HEK293T (cell line): ENCODE results near the gene TXNRD1.
A peak's percentile ranks its signal among the peaks of the same experiment; 100 is the strongest.

Experiments
- CTCF ChIA-PET: fragments of 350-600 bp; formaldehyde crosslinking; extraction: SDS; loops from one replicate; lab custom pipeline; 2021; ENCODE audit warnings: antibody characterized with exemption, inconsistent platforms; lab: Yijun Ruan, JAX
- POLR2A ChIA-PET: fragments of 350-600 bp; formaldehyde crosslinking; extraction: SDS; loops from one replicate; lab custom pipeline; 2020; ENCODE audit warnings: antibody characterized with exemption, inconsistent platforms; lab: Yijun Ruan, JAX
- DNase-seq: peaks from one replicate; pipeline ENCODE4 v3.0.0; 2012; ENCODE audit warnings: mixed read lengths; ENCODE audit errors: extremely low spot score
- ARNT ChIP-seq: fragments of 450-650 bp; IDR thresholded peaks from 2 replicates; pipeline ENCODE4 v1.6.1; 2017; ENCODE audit warnings: mild to moderate bottlenecking
- BHLHE40 ChIP-seq: fragments of 450-650 bp; IDR thresholded peaks from 2 replicates; pipeline ENCODE4 v1.6.1; 2016; ENCODE audit warnings: mild to moderate bottlenecking, moderate library complexity, borderline replicate concordance
- CTBP1 ChIP-seq: fragments of 450-650 bp; IDR thresholded peaks from 2 replicates; pipeline ENCODE4 v1.6.1; 2016; ENCODE audit warnings: borderline replicate concordance
- ELF4 ChIP-seq: fragments of 450-650 bp; IDR thresholded peaks from 2 replicates; pipeline ENCODE4 v1.6.1; 2017; ENCODE audit warnings: antibody characterized with exemption
- FOXA1 ChIP-seq: fragments of 450-650 bp; IDR thresholded peaks from 2 replicates; pipeline ENCODE4 v1.6.1; 2016; ENCODE audit warnings: mild to moderate bottlenecking
- FOXK2 ChIP-seq: fragments of 450-650 bp; IDR thresholded peaks from 2 replicates; pipeline ENCODE4 v1.6.1; 2016; ENCODE audit warnings: mild to moderate bottlenecking
- FOXM1 ChIP-seq: fragments of 450-650 bp; IDR thresholded peaks from 2 replicates; pipeline ENCODE4 v1.6.1; 2017; ENCODE audit warnings: mild to moderate bottlenecking, borderline replicate concordance
- HDGF ChIP-seq: fragments of 450-650 bp; IDR thresholded peaks from 2 replicates; pipeline ENCODE4 v1.6.1; 2017; ENCODE audit warnings: antibody characterized with exemption, borderline replicate concordance
- L3MBTL2 ChIP-seq: fragments of 450-650 bp; conservative IDR thresholded peaks from 2 replicates; pipeline ENCODE4 v1.6.1; 2016; ENCODE audit warnings: mild to moderate bottlenecking
- LEF1 ChIP-seq: fragments of 450-650 bp; IDR thresholded peaks from 2 replicates; pipeline ENCODE4 v1.6.1; 2017; ENCODE audit warnings: mild to moderate bottlenecking, borderline replicate concordance
- NFRKB ChIP-seq: fragments of 450-650 bp; IDR thresholded peaks from 2 replicates; pipeline ENCODE4 v1.6.1; 2016; ENCODE audit warnings: mild to moderate bottlenecking, moderate library complexity
- PKNOX1 ChIP-seq: fragments of 450-650 bp; IDR thresholded peaks from 2 replicates; pipeline ENCODE4 v1.6.1; 2016
- SP1 ChIP-seq: fragments of 450-650 bp; IDR thresholded peaks from 2 replicates; pipeline ENCODE4 v1.6.1; 2017
- SUZ12 ChIP-seq: fragments of 450-650 bp; IDR thresholded peaks from 2 replicates; pipeline ENCODE4 v1.6.1; 2016; ENCODE audit warnings: mild to moderate bottlenecking
- TARDBP ChIP-seq: fragments of 450-650 bp; IDR thresholded peaks from 2 replicates; pipeline ENCODE4 v1.6.1; 2016
- ZNF384 ChIP-seq: fragments of 450-650 bp; IDR thresholded peaks from 2 replicates; pipeline ENCODE4 v1.6.1; 2016

Gene TXNRD1

GRCh38 chr12:104187446-104188155 is 28.0 kb upstream of the TXNRD1 start:
- CTCF ChIA-PET, result no interaction called here
- POLR2A ChIA-PET, result no interaction called here
- no peak for DNase-seq
- TF ChIP-seq ZNF384, result no peak
- TF ChIP-seq PKNOX1, result peak; percentile 13; the same call in 1 of the 2 replicates

- DNase-seq, result no peak
- TF ChIP-seq HDGF (no peak), SP1 (no peak), BHLHE40 (no peak), LEF1 (no peak), PKNOX1 (no peak), ZNF384 (no peak), L3MBTL2 (no peak), CTBP1 (no peak), FOXA1 (no peak)
- ChIA-PET POLR2A (no interaction called here), CTCF (no interaction called here)
Observed at GRCh38 chr12:104188534-104188933, 27.0 kb upstream of the TXNRD1 start.

- POLR2A ChIA-PET, result no interaction called here
- TF ChIP-seq NFRKB (no peak), ARNT (no peak), L3MBTL2 (no peak), HDGF (no peak), SP1 (no peak), SUZ12 (no peak), ZNF384 (no peak), FOXK2 (no peak), LEF1 (no peak), PKNOX1 (no peak), FOXA1 (no peak), CTBP1 (no peak), FOXM1 (no peak), ELF4 (no peak), TARDBP (no peak), BHLHE40 (no peak)
- CTCF ChIA-PET, result no interaction called here
- no peak for DNase-seq
Observed at GRCh38 chr12:104189915-104190555, 25.5 kb upstream of the TXNRD1 start.

GRCh38 chr12:104190641-104191176 is 24.9 kb upstream of the TXNRD1 start:
- 0 out of 2 replicates have a peak, but pooled peaks have one; percentile 15 for TF ChIP-seq FOXM1
- no peak for TF ChIP-seq FOXA1
- ChIA-PET CTCF (no interaction called here), POLR2A (no interaction called here)
- no peak for DNase-seq

- TF ChIP-seq ARNT, result no peak
- no peak for TF ChIP-seq L3MBTL2
- no peak for TF ChIP-seq FOXA1
- TF ChIP-seq FOXM1, result no peak
- no peak for TF ChIP-seq CTBP1
- TF ChIP-seq HDGF, result no peak
- no peak for TF ChIP-seq NFRKB
- POLR2A ChIA-PET, result no interaction called here
- no peak for DNase-seq
- CTCF ChIA-PET, result no interaction called here
Observed at GRCh38 chr12:104197264-104197663, 18.3 kb upstream of the TXNRD1 start.

- no peak for DNase-seq
- POLR2A ChIA-PET, result no interaction called here
- TF ChIP-seq LEF1, result no peak
- TF ChIP-seq BHLHE40, result no peak
- TF ChIP-seq L3MBTL2, result no peak
- no peak for TF ChIP-seq CTBP1
- TF ChIP-seq SUZ12, result no peak
- TF ChIP-seq PKNOX1, result no peak
- TF ChIP-seq ELF4, result no peak
- TF ChIP-seq SP1, result no peak
- TF ChIP-seq FOXA1, result no peak
- TF ChIP-seq FOXM1, result no peak
- no peak for TF ChIP-seq ZNF384
- no peak for TF ChIP-seq HDGF
- TF ChIP-seq FOXK2, result no peak
- TF ChIP-seq NFRKB, result no peak
- TF ChIP-seq TARDBP, result no peak
- TF ChIP-seq ARNT, result no peak
- CTCF ChIA-PET, result no interaction called here
Observed at GRCh38 chr12:104199964-104200363, 15.6 kb upstream of the TXNRD1 start.
